ENCODE data around the gene CALHM4. TPM values are rescaled to one million over a fixed set of nuclear protein-coding genes. Genes with fewer than 3 reads are reported as not detected.

The CALHM4 gene
- total and polyA plus RNA-seq, 2 experiments from 2014 or later: not detected

DNA sequence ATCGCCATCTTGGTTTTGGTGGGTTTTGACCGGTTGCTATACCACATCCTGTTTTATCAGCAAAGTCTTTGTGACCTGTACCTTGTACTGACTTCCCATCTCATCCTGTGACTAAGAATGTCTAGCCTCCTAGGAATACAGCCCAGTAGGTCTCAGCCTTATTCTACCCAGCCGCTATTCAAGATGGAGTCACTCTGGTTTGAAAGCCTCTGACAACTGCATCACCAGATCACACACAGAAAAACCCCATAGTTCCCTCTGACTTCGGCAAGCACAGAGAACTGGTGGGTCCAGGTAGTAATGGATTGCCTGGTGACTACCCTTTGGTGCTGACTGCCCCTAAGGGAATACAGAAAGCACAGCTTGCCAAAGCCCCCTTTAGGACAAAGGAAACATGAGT is 52.4 kb downstream of the CALHM4 start:
- Histone ChIP-seq H3K9me3 (ENCODE audit: low read depth) (no peaks in the 10 kb centered on the region), H3F3A (ENCODE audit: insufficient read depth) (no peaks in the 10 kb centered on the region), H3K4me3 (no peak overlapping the region), H3K36me3 (ENCODE audit: low read depth) (peaks cover 13% of the 10 kb centered on the region; the same call in 1 of the 2 replicates), H3K4me2 (ENCODE audit: unreplicated experiment) (no peak overlapping the region), H2AFZ (no peak overlapping the region), H3K9ac (no peak overlapping the region), H3K27me3 (replicated peaks; ENCODE audit: insufficient read depth) (no peaks in the 10 kb centered on the region), H3K79me2 (ENCODE audit: insufficient read depth) (no peaks in the 10 kb centered on the region), H4K20me1 (ENCODE audit: insufficient read depth) (no peaks in the 10 kb centered on the region), H3K9me2 (ENCODE audit: insufficient read depth) (no peaks in the 10 kb centered on the region), H3K27ac (no peak overlapping the region), H3K4me1 (ENCODE audit: insufficient read depth) (no peaks in the 10 kb centered on the region)
- in situ Hi-C loops (cut with MboI): no loop called here
- DNase-seq: no peak
- 98 to 99% methylated on average over 4 of the region's 4 CpGs for WGBS, 2 experiments (ENCODE audit: low coverage in 1 of 2, low lambda C conversion rate in 2 of 2, missing lambda C conversion rate in 2 of 2)
- TF ChIP-seq EZH2phosphoT487 (IDR thresholded peaks at IDR 0.05; ENCODE audit: insufficient read depth, low read depth): no peak
- TF ChIP-seq EZH2 (IDR thresholded peaks at IDR 0.05; ENCODE audit: insufficient read depth, poor library complexity, severe bottlenecking): no peak

Other genes starting within 250 kb of the CALHM4 start
- gene DSE, start 182.8 kb upstream of the CALHM4 start, total RNA-seq (2014; rRNA removed; shearing (Covaris generic)): 76.9 and 83.9 TPM in 2 replicates
- 42.7 and 44.6 TPM in 2 replicates for gene DSE, start 182.8 kb upstream of the CALHM4 start, polyA plus RNA-seq (2016; fragmentation: Nextera tagmentation; extraction: Ambion mirVana)
- gene CALHM6, start 92.4 kb upstream of the CALHM4 start, total RNA-seq (2014; rRNA removed; shearing (Covaris generic)): not detected in 2 replicates
- 1.6 and 1.7 TPM in 2 replicates for gene CALHM6, start 92.4 kb upstream of the CALHM4 start, polyA plus RNA-seq (2016; fragmentation: Nextera tagmentation; extraction: Ambion mirVana)
- 8.2 and 9.8 TPM in 2 replicates for gene CALHM5, start 42.1 kb upstream of the CALHM4 start, total RNA-seq (2014; rRNA removed; shearing (Covaris generic))
- 0.51 TPM in 2 replicates for gene CALHM5, start 42.1 kb upstream of the CALHM4 start, polyA plus RNA-seq (2016; fragmentation: Nextera tagmentation; extraction: Ambion mirVana)
- 1.4 TPM in 1 of 2 replicates, not detected in the other for gene TRAPPC3L, start 8.1 kb upstream of the CALHM4 start, total RNA-seq (2014; rRNA removed; shearing (Covaris generic))
- 0.30 TPM in 1 of 2 replicates, not detected in the other for gene TRAPPC3L, start 8.1 kb upstream of the CALHM4 start, polyA plus RNA-seq (2016; fragmentation: Nextera tagmentation; extraction: Ambion mirVana)
- 37.7 and 46.0 TPM in 2 replicates for gene RWDD1, start 17.8 kb downstream of the CALHM4 start, total RNA-seq (2014; rRNA removed; shearing (Covaris generic))
- gene RWDD1, start 17.8 kb downstream of the CALHM4 start, polyA plus RNA-seq (2016; fragmentation: Nextera tagmentation; extraction: Ambion mirVana): 102 and 112 TPM in 2 replicates
- gene RSPH4A, start 62.7 kb downstream of the CALHM4 start, total RNA-seq (2014; rRNA removed; shearing (Covaris generic)): 1.0 TPM in 1 of 2 replicates, not detected in the other
- gene RSPH4A, start 62.7 kb downstream of the CALHM4 start, polyA plus RNA-seq (2016; fragmentation: Nextera tagmentation; extraction: Ambion mirVana): 0.15 TPM in 1 of 2 replicates, not detected in the other
- gene ZUP1, start 115.0 kb downstream of the CALHM4 start, total RNA-seq (2014; rRNA removed; shearing (Covaris generic)): 11.9 and 15.5 TPM in 2 replicates
- 9.5 and 9.8 TPM in 2 replicates for gene ZUP1, start 115.0 kb downstream of the CALHM4 start, polyA plus RNA-seq (2016; fragmentation: Nextera tagmentation; extraction: Ambion mirVana)
- gene KPNA5, start 127.5 kb downstream of the CALHM4 start, total RNA-seq (2014; rRNA removed; shearing (Covaris generic)): 3.4 and 6.3 TPM in 2 replicates
- gene KPNA5, start 127.5 kb downstream of the CALHM4 start, polyA plus RNA-seq (2016; fragmentation: Nextera tagmentation; extraction: Ambion mirVana): 2.4 and 2.9 TPM in 2 replicates
- gene FAM162B, start 212.0 kb downstream of the CALHM4 start, total RNA-seq (2014; rRNA removed; shearing (Covaris generic)): not detected in 2 replicates
- gene FAM162B, start 212.0 kb downstream of the CALHM4 start, polyA plus RNA-seq (2016; fragmentation: Nextera tagmentation; extraction: Ambion mirVana): not detected in 2 replicates

All from GM23248 (cell line).